Fibroblast of skin of abdomen (primary cell): ENCODE measurements around the gene PPP1R3A. TPM values are rescaled to one million over a fixed set of nuclear protein-coding genes. Genes with fewer than 3 reads are reported as not detected.
A peak's percentile ranks its signal among the peaks of the same experiment; 100 is the strongest.
"Not testable (repeated sequence)": the region's sequence is repeated elsewhere in the genome, so short reads cannot be mapped to it uniquely, and the experiment has no call there.

ENCODE experiments used
- DNase-seq: peaks from one replicate; pipeline ENCODE4 v3.0.0-alpha.2; 2013
- polyA plus RNA-seq, 2 experiments: library from polyadenylated mRNA; unstranded; fragments of 120-200 nt; gene quantifications; one replicate each; pipeline ENCODE4 v1.2.1, GENCODE V29; 2013; ENCODE audit not compliant: insufficient read length in 2 of 2

PPP1R3A gene
- polyA plus RNA-seq (2013, experiment 1 of 2; ENCODE audit: insufficient read length): 0.14 TPM
- 0.10 TPM for polyA plus RNA-seq (2013, experiment 2 of 2; ENCODE audit: insufficient read length)

- no peak for DNase-seq
Observed at GRCh38 chr7:113918946-113919345, at the start of gene PPP1R3A. Gene PPP1R3A (minus strand): TSS chr7:113919009. CDS start chr7:113918996, 13 bp downstream.

GRCh38 chr7:113963356-113963755 is 44.5 kb upstream of the PPP1R3A start:
- DNase-seq: no peak

GRCh38 chr7:113959910-113960309 is 41.1 kb upstream of the PPP1R3A start:
- no peak for DNase-seq

- DNase-seq: no peak
Observed at GRCh38 chr7:113955157-113955556, 36.3 kb upstream of the PPP1R3A start.

GRCh38 chr7:113953553-113953952 is 34.7 kb upstream of the PPP1R3A start:
- no peak for DNase-seq

- no peak for DNase-seq
Observed at GRCh38 chr7:113945018-113945938, 26.5 kb upstream of the PPP1R3A start.

- DNase-seq: no peak
Observed at GRCh38 chr7:113936982-113937381, 18.2 kb upstream of the PPP1R3A start.

GRCh38 chr7:113936535-113936934 is 17.7 kb upstream of the PPP1R3A start:
- DNase-seq: no peak

GRCh38 chr7:113929389-113929788 is 10.6 kb upstream of the PPP1R3A start:
- DNase-seq: not testable (repeated sequence)

GRCh38 chr7:113928112-113928511 is 9.3 kb upstream of the PPP1R3A start:
- DNase-seq: no peak

GRCh38 chr7:113922049-113922448 is 3.2 kb upstream of the PPP1R3A start:
- DNase-seq: no peak

- DNase-seq: no peak
Observed at GRCh38 chr7:113921363-113921762, 2.6 kb upstream of the PPP1R3A start.

GRCh38 chr7:113917840-113918239 is 969 bp downstream of the PPP1R3A start:
- DNase-seq: no peak

- peak; percentile 58 for DNase-seq
Observed at GRCh38 chr7:113915956-113916355, 2.9 kb downstream of the PPP1R3A start.

- DNase-seq: no peak
Observed at GRCh38 chr7:113912876-113913275, 5.9 kb downstream of the PPP1R3A start.

- no peak for DNase-seq
Observed at GRCh38 chr7:113907617-113908016, 11.2 kb downstream of the PPP1R3A start.

- DNase-seq: no peak
Observed at GRCh38 chr7:113904521-113904920, 14.3 kb downstream of the PPP1R3A start.

GRCh38 chr7:113892818-113893217 is 26.0 kb downstream of the PPP1R3A start:
- DNase-seq: no peak

- peak; percentile 72 for DNase-seq
Observed at GRCh38 chr7:113891828-113892227, 27.0 kb downstream of the PPP1R3A start.

- DNase-seq: no peak
Observed at GRCh38 chr7:113891031-113891350, 27.8 kb downstream of the PPP1R3A start.

GRCh38 chr7:113890331-113891030 is 28.3 kb downstream of the PPP1R3A start:
- DNase-seq: peak; percentile 76

GRCh38 chr7:113883096-113883495 is 35.7 kb downstream of the PPP1R3A start:
- DNase-seq: no peak

GRCh38 chr7:113880559-113880958 is 38.2 kb downstream of the PPP1R3A start:
- DNase-seq: no peak
